ENCODE measurements around the gene ACER2.
A peak's percentile ranks its signal among the peaks of the same experiment; 100 is the strongest.

Gene ACER2

GRCh38 chr9:19456996-19457692, 48.3 kb downstream of the ACER2 start:
- DNase-seq = peak; percentile 56 to 60

- DNase-seq = no peak
Measured at GRCh38 chr9:19457693-19458009, 48.8 kb downstream of the ACER2 start.

GRCh38 chr9:19460243-19460642, 51.4 kb downstream of the ACER2 start:
- no peak for DNase-seq

GRCh38 chr9:19461135-19461534, 52.3 kb downstream of the ACER2 start:
- no peak for DNase-seq

GRCh38 chr9:19464061-19464763, 55.4 kb downstream of the ACER2 start:
- no peak for DNase-seq

GRCh38 chr9:19464764-19465585, 56.2 kb downstream of the ACER2 start:
- peak; percentile 70 to 75 for DNase-seq

GRCh38 chr9:19465586-19466279, 56.9 kb downstream of the ACER2 start:
- no peak for DNase-seq

GRCh38 chr9:19466280-19466639, 57.5 kb downstream of the ACER2 start:
- no peak for DNase-seq

- DNase-seq = no peak
Measured at GRCh38 chr9:19469271-19469670, 60.5 kb downstream of the ACER2 start.

GRCh38 chr9:19470567-19470966, 61.8 kb downstream of the ACER2 start:
- no peak for DNase-seq

- DNase-seq = no peak
Measured at GRCh38 chr9:19470981-19471650, 62.3 kb downstream of the ACER2 start.

- DNase-seq = peak; percentile 57 to 60
Measured at GRCh38 chr9:19471737-19472648, 63.2 kb downstream of the ACER2 start.

GRCh38 chr9:19473605-19474004, 64.8 kb downstream of the ACER2 start:
- DNase-seq = no peak

GRCh38 chr9:19479874-19480273, 71.1 kb downstream of the ACER2 start:
- DNase-seq = no peak

- DNase-seq = no peak
Measured at GRCh38 chr9:19480345-19480744, 71.5 kb downstream of the ACER2 start.

GRCh38 chr9:19481121-19481870, 72.5 kb downstream of the ACER2 start:
- DNase-seq = no peak

GRCh38 chr9:19481971-19482404, 73.2 kb downstream of the ACER2 start:
- DNase-seq = no peak

- DNase-seq = no peak
Measured at GRCh38 chr9:19484699-19485098, 75.9 kb downstream of the ACER2 start.

- no peak for DNase-seq
Measured at GRCh38 chr9:19485193-19485592, 76.4 kb downstream of the ACER2 start.

GRCh38 chr9:19486803-19487202, 78.0 kb downstream of the ACER2 start:
- DNase-seq = no peak

GRCh38 chr9:19488721-19489120, 79.9 kb downstream of the ACER2 start:
- DNase-seq = no peak
